ENCODE measurements around the gene ASB13.

DNA sequence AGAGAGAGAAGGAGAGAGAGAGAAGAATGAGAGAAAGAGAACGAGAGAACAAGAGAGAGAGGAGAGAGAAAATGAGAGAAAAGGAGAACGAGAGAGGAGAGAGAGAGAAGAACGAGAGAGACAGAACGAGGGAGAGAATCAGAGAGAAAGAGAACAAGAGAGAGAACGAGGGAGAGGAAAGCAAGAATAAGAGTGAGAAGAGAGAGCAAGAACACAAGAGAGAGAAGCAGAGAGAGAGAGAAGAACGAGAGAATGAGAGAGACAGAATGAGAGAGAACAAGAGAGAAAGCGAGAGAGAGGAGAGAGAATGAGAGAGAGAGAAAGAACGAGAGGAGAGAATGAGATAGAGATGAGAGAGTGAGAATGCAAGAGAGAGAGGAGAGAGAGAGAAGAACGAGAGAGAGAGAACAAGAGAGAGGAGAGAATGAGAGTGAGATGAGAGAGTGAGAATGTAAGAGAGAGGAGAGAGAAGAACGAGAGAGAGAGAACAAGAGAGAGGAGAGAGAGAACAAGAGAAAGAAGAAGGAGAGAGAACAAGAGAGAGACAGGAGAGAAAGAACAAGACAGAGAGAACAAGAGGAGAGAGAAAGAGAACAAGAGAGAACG is 68.2 kb downstream of the ASB13 start:
- TF ChIP-seq POLR2A (IDR thresholded peaks at IDR 0.05; ENCODE audit: low read length) (no peak), GATA1 (IDR thresholded peaks at IDR 0.05; ENCODE audit: low read depth, low read length) (no peak)

Data from erythroblast (primary cell).